GM23338 (cell line): ENCODE data around the gene BLOC1S3. TPM values are rescaled to one million over a fixed set of nuclear protein-coding genes. Genes with fewer than 3 reads are reported as not detected.
A peak's percentile ranks its signal among the peaks of the same experiment; 100 is the strongest.

Experiments
- ATAC-seq: fragments of 200-7000 bp; cut with Tn5 transposase; 3 replicates; pipeline ENCODE4 v1.9.1; 2020
- DNase-seq: peaks from one replicate; pipeline ENCODE4 v3.0.0-alpha.2; 2015; ENCODE audit warnings: low spot score
- H2AFZ ChIP-seq: fragments of 200-600 bp; sonication (generic); 2 replicates; pipeline ENCODE4 v1.8.0; 2016; ENCODE audit warnings: antibody characterized with exemption, mild to moderate bottlenecking, moderate library complexity
- H3F3A ChIP-seq: fragments of 200-600 bp; sonication (generic); replicated peaks from 2 replicates; pipeline ENCODE4 v1.8.0; 2017; ENCODE audit warnings: antibody characterized with exemption, mixed run types, low read depth
- H3K27ac ChIP-seq: fragments of 200-600 bp; sonication (generic); 2 replicates; pipeline ENCODE4 v1.6.1; 2016; ENCODE audit warnings: low read depth
- H3K27me3 ChIP-seq: fragments of 200-600 bp; sonication (generic); 2 replicates; pipeline ENCODE4 v1.8.0; 2016; ENCODE audit warnings: mild to moderate bottlenecking, mixed run types, moderate library complexity; ENCODE audit not compliant: insufficient read depth
- H3K36me3 ChIP-seq: fragments of 200-600 bp; sonication (generic); 2 replicates; pipeline ENCODE4 v1.8.0; 2016; ENCODE audit warnings: mild to moderate bottlenecking; ENCODE audit not compliant: insufficient read depth
- H3K4me1 ChIP-seq: fragments of 200-600 bp; sonication (generic); 2 replicates; pipeline ENCODE4 v1.8.0; 2016; ENCODE audit warnings: mild to moderate bottlenecking, moderate library complexity; ENCODE audit not compliant: insufficient read depth
- H3K4me2 ChIP-seq: fragments of 200-600 bp; sonication (generic); 2 replicates; pipeline ENCODE4 v1.7.1; 2017; ENCODE audit warnings: mixed run types
- H3K4me3 ChIP-seq: fragments of 200-600 bp; sonication (generic); 2 replicates; pipeline ENCODE4 v1.6.1; 2016; ENCODE audit warnings: mixed run types
- H3K79me2 ChIP-seq: fragments of 200-600 bp; sonication (generic); replicated peaks from 2 replicates; pipeline ENCODE4 v1.8.0; 2017; ENCODE audit warnings: mild to moderate bottlenecking; ENCODE audit not compliant: insufficient read depth
- H3K9me2 ChIP-seq: fragments of 200-600 bp; sonication (generic); 2 replicates; pipeline ENCODE4 v1.8.0; 2017; ENCODE audit not compliant: insufficient read depth
- H4K20me1 ChIP-seq: fragments of 200-600 bp; sonication (generic); replicated peaks from 2 replicates; pipeline ENCODE4 v1.8.0; 2017; ENCODE audit warnings: mild to moderate bottlenecking; ENCODE audit not compliant: insufficient read depth
- H3K27ac Mint-ChIP-seq: 2 replicates; pipeline ENCODE4 v1.8.0; 2020; ENCODE audit warnings: inconsistent platforms, mild to moderate bottlenecking, moderate library complexity, mixed read lengths
- H3K27me3 Mint-ChIP-seq: 3 replicates; pipeline ENCODE4 v1.8.0; 2022; ENCODE audit warnings: low read depth, mild to moderate bottlenecking, moderate library complexity, mixed read lengths, inconsistent platforms; ENCODE audit not compliant: insufficient read depth, poor library complexity
- H3K36me3 Mint-ChIP-seq: 3 replicates; pipeline ENCODE4 v1.8.0; 2021; ENCODE audit warnings: low read depth, mild to moderate bottlenecking, inconsistent platforms, moderate library complexity, mixed read lengths
- H3K4me1 Mint-ChIP-seq: 3 replicates; pipeline ENCODE4 v1.8.0; 2020; ENCODE audit warnings: mild to moderate bottlenecking, inconsistent platforms, mixed read lengths
- H3K4me3 Mint-ChIP-seq: 3 replicates; pipeline ENCODE4 v1.8.0; 2021; ENCODE audit warnings: moderate library complexity, mild to moderate bottlenecking, inconsistent platforms, mixed read lengths
- H3K9me3 Mint-ChIP-seq: 3 replicates; pipeline ENCODE4 v1.8.0; 2020; ENCODE audit warnings: moderate library complexity, mild to moderate bottlenecking, inconsistent platforms, mixed read lengths
- CTCF ChIP-seq, 2 experiments: fragments of 200-600 bp in 1 of 2; sonication (generic) in 1 of 2; conservative IDR thresholded peaks; 2 replicates each; pipeline versions ENCODE4 v1.5.1 to v1.6.1; 2016 to 2017; ENCODE audit warnings: antibody characterized with exemption in 2 of 2, low read depth in 2 of 2, mild to moderate bottlenecking in 2 of 2, moderate library complexity in 1 of 2
- ETS1 ChIP-seq: IDR thresholded peaks from 2 replicates; pipeline ENCODE4 v1.6.1; 2016; ENCODE audit warnings: antibody characterized with exemption
- EZH2 ChIP-seq: fragments of 200-600 bp; sonication (generic); IDR thresholded peaks from one replicate; pipeline ENCODE4 v1.8.0; 2017; ENCODE audit warnings: antibody characterized with exemption, mild to moderate bottlenecking, low read depth; ENCODE audit not compliant: unreplicated experiment
- NANOG ChIP-seq: IDR thresholded peaks from 2 replicates; pipeline ENCODE4 v1.6.1; 2016; ENCODE audit warnings: antibody characterized with exemption, borderline replicate concordance
- POLR2AphosphoS5 ChIP-seq: IDR thresholded peaks from 2 replicates; pipeline ENCODE4 v1.6.1; 2016; ENCODE audit warnings: antibody characterized with exemption, low read depth
- REST ChIP-seq: IDR thresholded peaks from one replicate; pipeline ENCODE4 v1.6.1; 2018; ENCODE audit warnings: antibody characterized with exemption; ENCODE audit not compliant: unreplicated experiment
- ZNF114 ChIP-seq: fragments of 250-450 bp; sonication (Bioruptor Pico); IDR thresholded peaks from 2 replicates; pipeline ENCODE4 v1.5.0; 2020; ENCODE audit warnings: mild to moderate bottlenecking, moderate library complexity
- ZNF331 ChIP-seq: fragments of 250-450 bp; sonication (Bioruptor Pico); IDR thresholded peaks from 2 replicates; pipeline ENCODE4 v1.5.0; 2020; ENCODE audit warnings: low read depth, mild to moderate bottlenecking, moderate library complexity
- ZNF462 ChIP-seq: fragments of 250-450 bp; sonication (Bioruptor Pico); IDR thresholded peaks from 2 replicates; pipeline ENCODE4 v1.5.0; 2020; ENCODE audit warnings: mild to moderate bottlenecking, moderate library complexity
- polyA plus RNA-seq: library from polyadenylated mRNA; unstranded; fragments of >200 nt; fragmentation: Nextera tagmentation; extraction: Ambion mirVana; gene quantifications from 2 replicates; pipeline ENCODE4 v1.2.1, GENCODE V29; 2016
- total RNA-seq: library from RNA; depleted of rRNA; stranded (reverse); fragments of >200 nt; shearing (Covaris generic); gene quantifications from 2 replicates; pipeline ENCODE4 v1.2.3, GENCODE V29; 2014

BLOC1S3 gene
- total and polyA plus RNA-seq, 2 experiments from 2014 or later: 2.5 to 15.9 TPM

GRCh38 chr19:45217957-45218334, 39.4 kb downstream of the BLOC1S3 start:
- H3K27ac ChIP-seq: no peak overlapping the region
- Mint-ChIP-seq H3K27ac (no peak overlapping the region), H3K4me3 (peak overlapping the region; percentile 70), H3K4me1 (peaks cover 13% of the 10 kb centered on the region), H3K27me3 (peaks cover 43% of the 10 kb centered on the region), H3K9me3 (no peaks in the 10 kb centered on the region; the same call in 2 of the 3 replicates), H3K36me3 (peaks cover 4% of the 10 kb centered on the region; the same call in 1 of the 3 replicates)
- 0 out of 2 replicates have a peak, but pooled peaks cover 5% of the 10 kb centered on the region for H3F3A ChIP-seq
- peaks cover 49% of the 10 kb centered on the region for H3K27me3 ChIP-seq
- no peaks in the 10 kb centered on the region for H3K36me3 ChIP-seq
- H3K4me1 ChIP-seq: peaks cover 27% of the 10 kb centered on the region
- no peaks in the 10 kb centered on the region for H3K79me2 ChIP-seq
- TF ChIP-seq CTCF (conservative IDR thresholded peaks at IDR 0.05; ENCODE audit: low read depth in 2 of 2) (no peak), POLR2AphosphoS5 (no peak), EZH2 (peak; percentile 27), ETS1 (no peak)
- peak overlapping the region; percentile 71 for H3K4me3 ChIP-seq
- no peaks in the 10 kb centered on the region for H3K9me2 ChIP-seq
- DNase-seq: peak; percentile 55
- H4K20me1 ChIP-seq: no peaks in the 10 kb centered on the region
- ATAC-seq: peak; percentile 28
- H3K4me2 ChIP-seq: peak overlapping the region; percentile 95
- H2AFZ ChIP-seq: peak overlapping the region; percentile 95

GRCh38 chr19:45218426-45218825, 39.8 kb downstream of the BLOC1S3 start:
- Histone ChIP-seq H2AFZ (peak overlapping the region; percentile 89; the same call in 1 of the 2 replicates), H3K79me2 (no peaks in the 10 kb centered on the region), H3K4me2 (peak overlapping the region; percentile 95), H3K27me3 (peaks cover 49% of the 10 kb centered on the region), H3K36me3 (no peaks in the 10 kb centered on the region), H3K4me1 (peaks cover 27% of the 10 kb centered on the region), H3K9me2 (no peaks in the 10 kb centered on the region), H3K4me3 (peak overlapping the region; percentile 71), H4K20me1 (no peaks in the 10 kb centered on the region), H3F3A (0 out of 2 replicates have a peak, but pooled peaks cover 5% of the 10 kb centered on the region), H3K27ac (no peak overlapping the region)
- Mint-ChIP-seq H3K9me3 (no peaks in the 10 kb centered on the region; the same call in 2 of the 3 replicates), H3K4me1 (peaks cover 13% of the 10 kb centered on the region), H3K27ac (no peak overlapping the region), H3K4me3 (peak overlapping the region; percentile 70; the same call in 2 of the 3 replicates), H3K27me3 (peaks cover 41% of the 10 kb centered on the region), H3K36me3 (peaks cover 4% of the 10 kb centered on the region; the same call in 1 of the 3 replicates)
- DNase-seq (peak; percentile 78), ATAC-seq (peak; percentile 13)
- TF ChIP-seq EZH2 (no peak), NANOG (no peak), REST (no peak), POLR2AphosphoS5 (no peak), ZNF462 (CRISPR knock-in tag) (no peak), ZNF331 (CRISPR knock-in tag) (no peak), ZNF114 (CRISPR knock-in tag) (no peak)
